Body of pancreas (tissue), 4 donors: Measurements from ENCODE around the gene GATB.

Experiments
- POLR2A ChIP-seq, 3 donors: fragments of 450-650 bp; IDR thresholded peaks; one replicate each; pipeline ENCODE4 v1.6.1; 2016; ENCODE audit warnings: antibody characterized with exemption in 3 of 3, mild to moderate bottlenecking in 2 of 3
- TF ChIP-seq, protein P1 (sequence below), 7 experiments: fragments of 450-650 bp in 4 of 7; fragments of 200-600 bp in 3 of 7; sonication (generic) in 3 of 7; IDR thresholded peaks; one replicate each; pipeline ENCODE4 v1.5.1; 2016 to 2019; ENCODE audit warnings: antibody characterized with exemption in 7 of 7

- TF ChIP-seq, protein P1, sequence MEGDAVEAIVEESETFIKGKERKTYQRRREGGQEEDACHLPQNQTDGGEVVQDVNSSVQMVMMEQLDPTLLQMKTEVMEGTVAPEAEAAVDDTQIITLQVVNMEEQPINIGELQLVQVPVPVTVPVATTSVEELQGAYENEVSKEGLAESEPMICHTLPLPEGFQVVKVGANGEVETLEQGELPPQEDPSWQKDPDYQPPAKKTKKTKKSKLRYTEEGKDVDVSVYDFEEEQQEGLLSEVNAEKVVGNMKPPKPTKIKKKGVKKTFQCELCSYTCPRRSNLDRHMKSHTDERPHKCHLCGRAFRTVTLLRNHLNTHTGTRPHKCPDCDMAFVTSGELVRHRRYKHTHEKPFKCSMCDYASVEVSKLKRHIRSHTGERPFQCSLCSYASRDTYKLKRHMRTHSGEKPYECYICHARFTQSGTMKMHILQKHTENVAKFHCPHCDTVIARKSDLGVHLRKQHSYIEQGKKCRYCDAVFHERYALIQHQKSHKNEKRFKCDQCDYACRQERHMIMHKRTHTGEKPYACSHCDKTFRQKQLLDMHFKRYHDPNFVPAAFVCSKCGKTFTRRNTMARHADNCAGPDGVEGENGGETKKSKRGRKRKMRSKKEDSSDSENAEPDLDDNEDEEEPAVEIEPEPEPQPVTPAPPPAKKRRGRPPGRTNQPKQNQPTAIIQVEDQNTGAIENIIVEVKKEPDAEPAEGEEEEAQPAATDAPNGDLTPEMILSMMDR (IDR thresholded peaks at IDR 0.05) = no peak
- no peak for TF ChIP-seq POLR2A (IDR thresholded peaks at IDR 0.05)
Observed at GRCh38 chr4:151670843-151671242, 90.0 kb downstream of the GATB start.
